WTC11 (cell line): Measurements from ENCODE around the gene RNASE12.

Experiments
- NFYB ChIP-seq: sonication (generic); formaldehyde crosslinking; conservative IDR thresholded peaks from 2 replicates; pipeline ENCODE4 v1.8.0; 2022; ENCODE audit warnings: low read depth, missing genetic modification reagents
- RELA ChIP-seq: sonication (generic); formaldehyde crosslinking; IDR thresholded peaks from 2 replicates; pipeline ENCODE4 v1.8.1; 2022; ENCODE audit warnings: missing genetic modification reagents, mild to moderate bottlenecking, borderline replicate concordance
- TF ChIP-seq, protein P1 (sequence below): sonication (generic); formaldehyde crosslinking; IDR thresholded peaks from 2 replicates; pipeline ENCODE4 v1.8.0; 2022; ENCODE audit warnings: mild to moderate bottlenecking, missing genetic modification reagents
- TF ChIP-seq, protein P2 (sequence below): fragments of 200-600 bp; IDR thresholded peaks from 2 replicates; pipeline ENCODE4 v1.8.0; 2022; ENCODE audit warnings: antibody characterized with exemption
- TF ChIP-seq, protein P3 (sequence below): sonication (generic); formaldehyde crosslinking; IDR thresholded peaks from 2 replicates; pipeline ENCODE4 v1.8.1; 2022; ENCODE audit warnings: low read depth, missing genetic modification reagents, borderline replicate concordance

DNA sequence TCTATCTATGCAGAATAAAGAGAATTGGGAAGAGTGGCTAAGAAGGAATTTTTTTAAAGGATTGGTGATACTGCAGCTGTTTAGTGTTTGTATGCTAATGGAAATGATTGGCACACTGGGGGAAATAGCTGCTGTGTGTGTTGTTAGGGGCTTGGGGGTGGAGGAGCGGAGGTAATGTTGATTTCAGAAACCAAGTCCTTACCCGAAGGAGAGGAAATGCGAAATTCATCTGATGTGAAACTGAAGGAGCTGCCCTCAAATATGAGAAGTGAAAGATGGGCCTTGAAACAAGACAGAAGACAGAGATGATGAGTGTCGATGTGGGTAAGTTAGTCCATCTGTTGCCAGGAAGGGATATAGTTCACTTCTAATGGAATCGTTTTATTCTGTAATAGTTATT lies 21.2 kb upstream of the RNASE12 start:
- TF ChIP-seq, protein P1, sequence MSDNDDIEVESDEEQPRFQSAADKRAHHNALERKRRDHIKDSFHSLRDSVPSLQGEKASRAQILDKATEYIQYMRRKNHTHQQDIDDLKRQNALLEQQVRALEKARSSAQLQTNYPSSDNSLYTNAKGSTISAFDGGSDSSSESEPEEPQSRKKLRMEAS = no peak
- TF ChIP-seq, protein P2, sequence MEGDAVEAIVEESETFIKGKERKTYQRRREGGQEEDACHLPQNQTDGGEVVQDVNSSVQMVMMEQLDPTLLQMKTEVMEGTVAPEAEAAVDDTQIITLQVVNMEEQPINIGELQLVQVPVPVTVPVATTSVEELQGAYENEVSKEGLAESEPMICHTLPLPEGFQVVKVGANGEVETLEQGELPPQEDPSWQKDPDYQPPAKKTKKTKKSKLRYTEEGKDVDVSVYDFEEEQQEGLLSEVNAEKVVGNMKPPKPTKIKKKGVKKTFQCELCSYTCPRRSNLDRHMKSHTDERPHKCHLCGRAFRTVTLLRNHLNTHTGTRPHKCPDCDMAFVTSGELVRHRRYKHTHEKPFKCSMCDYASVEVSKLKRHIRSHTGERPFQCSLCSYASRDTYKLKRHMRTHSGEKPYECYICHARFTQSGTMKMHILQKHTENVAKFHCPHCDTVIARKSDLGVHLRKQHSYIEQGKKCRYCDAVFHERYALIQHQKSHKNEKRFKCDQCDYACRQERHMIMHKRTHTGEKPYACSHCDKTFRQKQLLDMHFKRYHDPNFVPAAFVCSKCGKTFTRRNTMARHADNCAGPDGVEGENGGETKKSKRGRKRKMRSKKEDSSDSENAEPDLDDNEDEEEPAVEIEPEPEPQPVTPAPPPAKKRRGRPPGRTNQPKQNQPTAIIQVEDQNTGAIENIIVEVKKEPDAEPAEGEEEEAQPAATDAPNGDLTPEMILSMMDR = no peak
- no peak for TF ChIP-seq NFYB (CRISPR knock-in tag)
- TF ChIP-seq, protein P3, sequence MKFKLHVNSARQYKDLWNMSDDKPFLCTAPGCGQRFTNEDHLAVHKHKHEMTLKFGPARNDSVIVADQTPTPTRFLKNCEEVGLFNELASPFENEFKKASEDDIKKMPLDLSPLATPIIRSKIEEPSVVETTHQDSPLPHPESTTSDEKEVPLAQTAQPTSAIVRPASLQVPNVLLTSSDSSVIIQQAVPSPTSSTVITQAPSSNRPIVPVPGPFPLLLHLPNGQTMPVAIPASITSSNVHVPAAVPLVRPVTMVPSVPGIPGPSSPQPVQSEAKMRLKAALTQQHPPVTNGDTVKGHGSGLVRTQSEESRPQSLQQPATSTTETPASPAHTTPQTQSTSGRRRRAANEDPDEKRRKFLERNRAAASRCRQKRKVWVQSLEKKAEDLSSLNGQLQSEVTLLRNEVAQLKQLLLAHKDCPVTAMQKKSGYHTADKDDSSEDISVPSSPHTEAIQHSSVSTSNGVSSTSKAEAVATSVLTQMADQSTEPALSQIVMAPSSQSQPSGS (CRISPR knock-in tag) = no peak
- TF ChIP-seq RELA (CRISPR knock-in tag) = no peak
